ENCODE measurements around the gene VIPR2.

The VIPR2 gene

GRCh38 chr7:159036916-159037605 lies 107.6 kb downstream of the VIPR2 start:
- DNase-seq, result no peak

- no peak for DNase-seq
Measured at GRCh38 chr7:159035571-159036073, 109.0 kb downstream of the VIPR2 start.

- DNase-seq, result no peak
Measured at GRCh38 chr7:159034988-159035387, 109.7 kb downstream of the VIPR2 start.

GRCh38 chr7:159034394-159034793 lies 110.3 kb downstream of the VIPR2 start:
- DNase-seq, result no peak

GRCh38 chr7:159033956-159034355 lies 110.7 kb downstream of the VIPR2 start:
- DNase-seq, result no peak

- DNase-seq, result no peak
Measured at GRCh38 chr7:159033473-159033825, 111.2 kb downstream of the VIPR2 start.

GRCh38 chr7:159032753-159033472 lies 111.8 kb downstream of the VIPR2 start:
- DNase-seq, result no peak

GRCh38 chr7:159032322-159032721 lies 112.3 kb downstream of the VIPR2 start:
- no peak for DNase-seq

GRCh38 chr7:159031750-159032149 lies 112.9 kb downstream of the VIPR2 start:
- DNase-seq, result no peak

- DNase-seq, result no peak
Measured at GRCh38 chr7:159031135-159031701, 113.4 kb downstream of the VIPR2 start.

GRCh38 chr7:159030490-159031134 lies 114.1 kb downstream of the VIPR2 start:
- DNase-seq, result no peak

GRCh38 chr7:159028508-159029401 lies 115.9 kb downstream of the VIPR2 start:
- DNase-seq, result no peak

GRCh38 chr7:159027789-159028507 lies 116.7 kb downstream of the VIPR2 start:
- DNase-seq, result no peak

GRCh38 chr7:159027056-159027788 lies 117.4 kb downstream of the VIPR2 start:
- DNase-seq, result no peak

GRCh38 chr7:159026271-159027055 lies 118.2 kb downstream of the VIPR2 start:
- DNase-seq, result no peak

- DNase-seq, result no peak
Measured at GRCh38 chr7:159025161-159025779, 119.4 kb downstream of the VIPR2 start.

GRCh38 chr7:159024280-159024951 lies 120.3 kb downstream of the VIPR2 start:
- DNase-seq, result no peak

- no peak for DNase-seq
Measured at GRCh38 chr7:159023746-159024145, 120.9 kb downstream of the VIPR2 start.

- no peak for DNase-seq
Measured at GRCh38 chr7:159023206-159023605, 121.5 kb downstream of the VIPR2 start.
